T-helper 1 cell (primary cell): ENCODE data around the gene CYP1B1.
"Not testable (repeated sequence)": the region's sequence is repeated elsewhere in the genome, so short reads cannot be mapped to it uniquely, and the experiment has no call there.

Source experiments
- DNase-seq, 5 donors: peaks; one replicate each; pipeline ENCODE4 v3.0.0-alpha.2; 2012 to 2020
- total RNA-seq, 4 donors: gene quantifications; one replicate each; lab custom pipeline; 2026; lab: John Stamatoyannopoulos, UW

CYP1B1 gene
- 0 reads per million in 4 donors for total RNA-seq

GRCh38 chr2:38075507-38076151 lies at the start of gene CYP1B1:
Gene CYP1B1, minus strand, starts transcription at chr2:38076151. Its CDS starts 763 bp downstream, at chr2:38075388.
- DNase-seq: peak in 1 of 5 donors; percentile 21

DNA sequence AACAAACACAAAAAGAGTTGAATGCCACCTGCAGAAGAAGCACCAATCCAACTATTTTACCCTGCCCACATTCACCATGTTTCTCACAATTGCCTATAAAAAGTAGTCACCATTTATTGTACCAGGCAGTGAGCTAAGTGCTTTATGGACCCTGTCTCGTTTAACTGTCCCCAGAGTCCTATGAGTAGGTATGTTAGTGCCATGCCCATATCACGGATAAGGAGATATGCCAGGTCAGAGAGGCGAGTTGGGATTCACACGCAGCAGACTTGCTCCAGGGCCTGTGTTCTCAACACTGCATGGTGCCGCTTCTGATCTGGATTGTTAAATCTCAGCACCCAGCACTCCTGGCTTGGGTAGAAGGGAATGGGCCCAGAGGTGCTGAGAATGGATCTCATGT lies 49.1 kb upstream of the CYP1B1 start:
- DNase-seq: no peak

GRCh38 chr2:38123911-38124310 lies 48.0 kb upstream of the CYP1B1 start:
- DNase-seq: no peak

GRCh38 chr2:38122344-38122743 lies 46.4 kb upstream of the CYP1B1 start:
- DNase-seq: no peak

DNA sequence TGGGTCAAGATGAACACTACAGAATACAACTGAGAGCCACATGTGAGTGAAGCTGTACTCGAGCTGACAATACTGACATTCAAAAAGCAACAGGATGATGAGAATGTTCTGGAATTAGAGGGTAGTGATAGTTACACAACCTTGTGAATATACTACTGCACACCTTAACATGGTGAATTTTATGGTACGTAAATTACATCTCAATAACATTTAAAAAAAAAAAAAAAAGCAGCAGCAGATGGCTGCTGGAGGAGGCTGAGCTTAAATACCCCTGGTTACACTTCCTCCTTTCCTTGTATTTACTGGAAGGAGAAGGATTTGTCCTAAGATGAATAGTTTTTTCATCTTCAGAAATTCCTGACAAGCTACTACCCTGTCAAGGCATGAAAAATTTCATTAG lies 45.5 kb upstream of the CYP1B1 start:
- no peak for DNase-seq

DNA sequence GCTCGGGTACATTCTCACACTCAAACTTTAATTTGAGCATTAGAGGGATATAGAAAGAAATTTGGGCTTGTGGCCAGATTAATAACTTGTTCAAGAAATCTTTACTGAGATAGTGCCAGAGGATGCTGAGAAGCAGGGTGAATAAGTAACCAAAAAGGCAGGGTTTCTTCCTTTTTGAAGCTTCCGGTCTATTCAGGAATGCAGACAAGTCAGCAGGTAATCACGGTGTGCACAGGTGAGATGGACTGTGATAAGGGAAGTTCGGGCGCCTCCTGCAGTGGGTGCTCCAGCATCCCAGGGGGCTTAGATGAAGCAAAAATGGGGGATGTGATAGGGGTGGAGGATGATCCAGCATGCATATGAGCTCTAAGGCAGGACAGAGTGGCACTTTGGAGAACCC lies 44.9 kb upstream of the CYP1B1 start:
- no peak for DNase-seq

GRCh38 chr2:38120264-38120592 lies 44.3 kb upstream of the CYP1B1 start:
- no peak for DNase-seq

- DNase-seq: no peak
Observed at GRCh38 chr2:38116762-38117161, 40.8 kb upstream of the CYP1B1 start.

DNA sequence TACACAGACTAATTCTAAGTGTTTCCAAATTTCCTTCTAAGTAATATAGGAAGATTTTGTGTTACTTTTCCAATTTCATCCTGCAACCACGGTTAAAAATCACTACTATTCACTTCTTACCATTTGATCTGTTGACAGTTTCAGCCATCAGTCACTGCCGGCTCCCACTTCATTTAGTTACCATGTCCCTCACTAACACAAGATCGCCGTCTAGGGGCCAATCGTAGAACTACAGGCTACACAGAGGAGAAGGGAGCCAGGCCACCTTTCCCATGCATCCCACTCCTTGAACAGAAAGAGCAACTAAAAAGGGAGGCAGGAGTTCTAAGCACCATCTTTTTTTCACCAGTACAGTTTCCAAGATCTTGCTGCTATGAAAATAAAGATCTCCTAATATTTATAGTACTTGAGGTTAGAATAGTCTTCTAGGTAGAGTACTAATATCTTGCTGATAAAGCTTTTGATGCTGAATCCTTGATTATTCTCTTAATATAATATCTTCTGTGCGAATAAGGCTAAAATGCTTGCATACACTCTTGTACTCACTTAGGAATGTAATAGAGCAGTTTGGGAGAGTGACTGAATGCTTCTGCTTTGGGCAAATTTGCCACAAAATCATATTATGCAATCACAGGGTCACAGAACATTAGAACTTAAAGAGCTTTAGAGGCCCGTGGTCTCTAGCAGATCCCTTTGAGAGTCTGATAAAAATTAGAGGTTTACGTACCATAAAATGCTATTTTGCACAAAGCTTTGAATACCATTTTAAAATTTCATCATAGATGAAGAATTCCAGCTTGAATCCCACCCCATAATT lies 39.5 kb upstream of the CYP1B1 start:
- DNase-seq: peak in 4 of 5 donors; percentile 6 to 67 (median 34)

DNA sequence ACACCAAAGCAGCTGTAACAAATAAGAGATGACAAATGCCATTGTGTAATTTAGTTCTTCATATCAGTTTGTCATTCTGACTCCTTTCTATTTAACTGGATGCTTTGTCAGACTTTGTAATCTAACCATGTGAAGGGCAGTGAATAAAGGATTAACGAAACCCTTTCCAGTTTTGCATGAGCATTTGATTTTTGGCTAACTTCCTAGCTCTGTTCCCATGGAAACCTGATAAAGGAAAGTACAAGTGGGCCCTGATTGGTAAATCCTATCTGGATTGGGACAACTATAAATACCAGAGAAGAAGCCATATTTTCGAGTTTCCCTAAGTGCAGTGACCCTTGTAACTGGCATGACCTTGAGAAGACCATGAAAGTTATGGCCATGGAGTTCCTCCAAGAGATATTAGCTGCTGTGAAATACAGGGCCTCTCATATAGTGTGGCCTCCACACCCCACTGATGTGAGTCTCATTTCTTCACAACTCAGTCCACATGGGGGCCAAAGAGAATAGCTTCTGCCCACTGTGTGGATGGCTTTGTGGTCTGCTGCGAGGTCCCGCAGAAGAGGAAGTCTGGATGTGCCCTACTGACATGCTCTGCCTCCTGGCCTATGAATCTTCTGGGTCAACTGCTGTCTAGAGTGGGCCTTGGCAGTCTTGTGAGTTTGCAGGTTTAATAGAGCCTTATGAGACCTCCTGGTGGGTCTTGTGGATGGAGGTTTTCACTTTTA lies 38.2 kb upstream of the CYP1B1 start:
- no peak for DNase-seq

DNA sequence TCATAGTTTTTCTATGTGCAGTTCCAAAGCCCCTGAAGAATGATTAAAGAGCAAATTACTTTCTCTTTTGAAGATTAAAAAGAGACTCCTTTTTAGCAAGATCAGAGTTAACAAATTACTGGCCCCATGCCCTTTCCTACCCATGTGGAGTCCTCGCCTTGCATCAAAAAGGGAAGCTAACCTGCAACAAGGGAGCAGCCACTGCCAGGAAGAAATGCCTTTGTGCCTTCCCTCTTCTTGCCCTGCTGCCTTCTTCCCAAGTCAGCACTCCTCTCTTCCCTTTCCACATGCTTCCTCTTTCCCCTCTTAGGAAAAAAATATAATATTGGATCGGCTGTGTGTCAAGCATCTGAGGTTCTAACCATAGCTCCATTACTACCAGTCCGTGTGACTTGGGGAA lies 37.1 kb upstream of the CYP1B1 start:
- DNase-seq: no peak

GRCh38 chr2:38111350-38111749 lies 35.4 kb upstream of the CYP1B1 start:
- DNase-seq: not testable (repeated sequence)

GRCh38 chr2:38109732-38110181 lies 33.8 kb upstream of the CYP1B1 start:
- no peak for DNase-seq

- DNase-seq: peak in 1 of 5 donors; percentile 26
Observed at GRCh38 chr2:38108907-38109731, 33.2 kb upstream of the CYP1B1 start.

- DNase-seq: no peak
Observed at GRCh38 chr2:38107738-38108410, 31.9 kb upstream of the CYP1B1 start.

DNA sequence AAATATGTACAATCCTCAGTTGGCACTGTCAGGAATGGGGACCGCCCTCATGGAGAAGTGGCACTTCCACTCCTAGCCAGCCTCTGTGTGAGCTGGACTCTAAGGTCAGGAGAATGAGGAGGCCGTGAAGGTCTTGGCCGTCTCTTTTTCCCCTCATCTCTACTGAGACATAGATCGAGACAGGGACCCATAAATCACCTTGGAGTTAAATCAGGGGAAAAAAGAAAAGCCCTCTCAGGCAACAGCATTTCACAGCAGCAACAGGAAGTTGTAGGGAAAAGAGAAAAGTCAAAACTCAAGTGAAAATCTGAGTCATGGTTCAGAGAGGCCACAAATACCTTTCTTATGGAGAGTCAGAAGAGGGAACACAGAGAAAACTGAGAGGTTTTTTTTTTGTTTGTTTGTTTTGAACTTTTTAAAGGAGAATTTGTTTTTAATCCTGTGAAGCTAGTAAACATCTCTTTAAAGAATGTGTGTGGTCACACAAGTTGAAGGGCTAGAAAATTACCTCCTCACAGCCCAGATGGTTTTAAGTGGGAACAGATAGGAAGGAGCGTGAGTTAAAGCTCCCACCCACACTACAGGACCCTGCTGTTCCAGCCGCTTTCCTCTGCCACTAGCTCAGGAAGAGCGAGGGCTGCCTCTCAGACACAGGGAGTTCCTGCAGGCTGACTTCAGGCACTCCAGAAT lies 30.6 kb upstream of the CYP1B1 start:
- peak in 1 of 5 donors; percentile 52 for DNase-seq

- no peak for DNase-seq
Observed at GRCh38 chr2:38105922-38106321, 30.0 kb upstream of the CYP1B1 start.

- no peak for DNase-seq
Observed at GRCh38 chr2:38104598-38104997, 28.6 kb upstream of the CYP1B1 start.

GRCh38 chr2:38100328-38100727 lies 24.4 kb upstream of the CYP1B1 start:
- no peak for DNase-seq

DNA sequence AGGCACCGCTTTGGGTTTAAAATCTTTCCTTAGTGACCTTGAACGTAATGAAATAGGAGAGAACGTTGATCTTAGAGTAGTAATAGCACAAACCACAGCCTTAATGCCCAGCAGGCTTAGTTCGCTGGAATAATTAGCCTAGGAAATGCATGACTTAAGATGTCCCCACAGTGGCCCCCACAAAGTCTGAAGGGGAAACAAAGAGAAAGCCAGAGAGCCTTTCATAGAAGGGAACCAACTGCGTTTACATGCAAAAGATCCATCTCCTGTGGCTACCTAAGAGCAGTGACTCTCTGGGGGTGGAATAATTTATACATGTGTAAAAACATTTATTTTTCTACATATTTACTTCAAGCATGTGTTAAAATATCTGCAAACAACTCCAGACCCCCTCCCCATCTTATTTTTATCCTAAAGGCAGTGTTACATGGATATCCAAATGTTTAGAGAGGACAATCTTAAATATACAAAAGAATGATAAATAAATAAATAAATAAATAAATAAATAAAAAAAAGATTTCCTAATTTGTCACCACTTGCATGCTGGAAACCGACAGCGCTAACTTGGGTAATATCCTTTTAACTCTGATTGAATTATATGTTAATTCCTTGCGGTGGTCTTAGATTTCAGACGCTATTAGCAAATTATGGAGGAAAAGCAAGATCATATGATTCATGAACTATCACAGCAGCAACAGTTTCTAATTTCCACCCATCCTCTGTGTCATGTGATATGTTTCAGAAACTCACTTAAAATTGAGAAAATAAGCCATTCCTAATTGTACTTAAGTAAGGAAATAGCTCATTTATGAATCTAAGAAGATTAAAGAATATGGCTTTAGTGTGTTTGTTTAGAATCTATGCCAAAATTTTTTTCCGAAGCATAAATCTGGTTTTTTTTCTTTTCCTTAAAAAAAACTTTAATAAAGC lies 23.4 kb upstream of the CYP1B1 start:
- no peak for DNase-seq
